K562 (cell line): ENCODE data around the gene PEX7. TPM values are rescaled to one million over a fixed set of nuclear protein-coding genes. Genes with fewer than 3 reads are reported as not detected.

Source experiments
- BHLHE40 ChIP-seq: IDR thresholded peaks from 2 replicates; pipeline ENCODE4 v1.6.1; 2011; ENCODE audit warnings: low read length, improper control_type of control experiment
- BMI1 ChIP-seq: fragments of 150-350 bp; IDR thresholded peaks from 2 replicates; pipeline ENCODE4 v1.6.1; 2014; ENCODE audit warnings: low read length
- CTBP1 ChIP-seq: fragments of 450-650 bp; IDR thresholded peaks from 2 replicates; pipeline ENCODE4 v1.6.1; 2016; ENCODE audit warnings: borderline replicate concordance
- FOSL1 ChIP-seq: fragments of 200-800 bp; sonication (Bioruptor generic); conservative IDR thresholded peaks from 2 replicates; pipeline ENCODE4 v1.6.1; 2016; ENCODE audit warnings: missing genetic modification characterization, missing compliant biosample characterization
- FOXA3 ChIP-seq, 2 experiments: fragments of 450-650 bp in 1 of 2; sonication (generic) in 1 of 2; formaldehyde crosslinking; IDR thresholded peaks in 1 of 2; conservative IDR thresholded peaks in 1 of 2; 2 replicates each; pipeline versions ENCODE4 v1.4.0 to v1.8.0; 2020 to 2022; ENCODE audit warnings: mild to moderate bottlenecking in 2 of 2, missing genetic modification reagents in 1 of 2
- HNRNPL ChIP-seq: fragments of 200-400 bp; formaldehyde crosslinking; IDR thresholded peaks from 2 replicates; pipeline ENCODE4 v1.6.1; 2017; ENCODE audit warnings: low read depth, mild to moderate bottlenecking, low read length
- HNRNPLL ChIP-seq: fragments of 200-400 bp; formaldehyde crosslinking; IDR thresholded peaks from 2 replicates; pipeline ENCODE4 v1.6.1; 2017; ENCODE audit warnings: low read length, low read depth, mild to moderate bottlenecking; ENCODE audit not compliant: poor library complexity, severe bottlenecking
- KDM2B ChIP-seq: fragments of 250-450 bp; sonication (Bioruptor Pico); IDR thresholded peaks from 2 replicates; pipeline ENCODE4 v1.8.0; 2021; ENCODE audit warnings: mild to moderate bottlenecking, moderate library complexity
- KDM5B ChIP-seq: fragments of 200-600 bp; sonication (generic); IDR thresholded peaks from 2 replicates; pipeline ENCODE4 v1.6.1; 2012; ENCODE audit warnings: low read depth, mild to moderate bottlenecking, moderate library complexity, low read length, control low read depth, inconsistent platforms; ENCODE audit not compliant: insufficient replicate concordance
- MYNN ChIP-seq, 2 experiments: sonication (generic); formaldehyde crosslinking in 1 of 2; IDR thresholded peaks; 2 replicates each; pipeline versions ENCODE4 v1.5.0 to v1.6.1; 2016 to 2020; ENCODE audit warnings: antibody characterized with exemption in 1 of 2, missing genetic modification reagents in 1 of 2
- NBN ChIP-seq: fragments of 450-650 bp; IDR thresholded peaks from 2 replicates; pipeline ENCODE4 v1.6.1; 2016; ENCODE audit warnings: low read depth, mild to moderate bottlenecking
- NCOA4 ChIP-seq: fragments of 450-650 bp; IDR thresholded peaks from 2 replicates; pipeline ENCODE4 v1.6.1; 2018; ENCODE audit warnings: mild to moderate bottlenecking; ENCODE audit not compliant: partially characterized antibody
- POLR2G ChIP-seq: fragments of 200-400 bp; formaldehyde crosslinking; IDR thresholded peaks from 2 replicates; pipeline ENCODE4 v1.6.1; 2017; ENCODE audit warnings: low read depth, mild to moderate bottlenecking, antibody characterized with exemption, low read length, moderate library complexity
- POU5F1 ChIP-seq: fragments of 150-350 bp; IDR thresholded peaks from 2 replicates; pipeline ENCODE4 v1.6.1; 2014; ENCODE audit warnings: borderline replicate concordance, low read length, low read depth, mild to moderate bottlenecking; ENCODE audit not compliant: partially characterized antibody
- RBBP5 ChIP-seq: fragments of 200-600 bp; sonication (generic); IDR thresholded peaks from 2 replicates; pipeline ENCODE4 v1.6.1; 2012; ENCODE audit warnings: borderline replicate concordance, mild to moderate bottlenecking, low read length, control low read depth, inconsistent platforms; ENCODE audit not compliant: insufficient read depth, poor library complexity, severe bottlenecking
- RBFOX2 ChIP-seq: fragments of 200-400 bp; formaldehyde crosslinking; IDR thresholded peaks from 2 replicates; pipeline ENCODE4 v1.6.1; 2017; ENCODE audit warnings: low read depth, mild to moderate bottlenecking, low read length, moderate library complexity
- SAP30 ChIP-seq: fragments of 200-600 bp; sonication (generic); IDR thresholded peaks from 2 replicates; pipeline ENCODE4 v1.6.1; 2012; ENCODE audit warnings: borderline replicate concordance, low read depth, mild to moderate bottlenecking, moderate library complexity, low read length, control low read depth, inconsistent platforms; ENCODE audit not compliant: insufficient read depth, poor library complexity, severe bottlenecking
- SETDB1 ChIP-seq: IDR thresholded peaks from one replicate; pipeline ENCODE4 v1.6.1; 2012; ENCODE audit warnings: low read length, control low read depth, inconsistent platforms
- SREBF1 ChIP-seq: fragments of 150-350 bp; IDR thresholded peaks from 2 replicates; pipeline ENCODE4 v1.6.1; 2014; ENCODE audit warnings: antibody characterized with exemption, low read depth, low read length, borderline replicate concordance
- SRSF3 ChIP-seq: fragments of 200-400 bp; formaldehyde crosslinking; IDR thresholded peaks from 2 replicates; pipeline ENCODE4 v1.6.1; 2016; ENCODE audit warnings: mild to moderate bottlenecking, low read length, moderate library complexity; ENCODE audit not compliant: insufficient read depth
- TBP ChIP-seq: optimal IDR thresholded peaks from 2 replicates; pipeline ENCODE3; 2011; ENCODE audit warnings: low read depth, low read length, improper control_type of control experiment
- TOE1 ChIP-seq, 2 experiments: fragments of 450-650 bp in 1 of 2; sonication (generic) in 1 of 2; formaldehyde crosslinking in 1 of 2; IDR thresholded peaks; 2 replicates each; pipeline versions ENCODE4 v1.7.1 to v1.8.0; 2016 to 2022; ENCODE audit warnings: borderline replicate concordance in 2 of 2, mild to moderate bottlenecking in 2 of 2, antibody characterized with exemption in 1 of 2, inconsistent platforms in 1 of 2, low read depth in 1 of 2, missing genetic modification reagents in 1 of 2, moderate library complexity in 1 of 2
- WHSC1 ChIP-seq: IDR thresholded peaks from one replicate; pipeline ENCODE4 v1.6.1; 2012; ENCODE audit warnings: low read length, control low read depth, inconsistent platforms
- ZBTB9 ChIP-seq: fragments of 450-650 bp; formaldehyde crosslinking; IDR thresholded peaks from 2 replicates; pipeline ENCODE4 v1.4.0; 2020; ENCODE audit warnings: mild to moderate bottlenecking, moderate library complexity
- ZFX ChIP-seq: sonication (generic); formaldehyde crosslinking; IDR thresholded peaks from 2 replicates; pipeline ENCODE4 v1.8.0; 2022; ENCODE audit warnings: mild to moderate bottlenecking, missing genetic modification reagents, moderate library complexity
- ZSCAN29 ChIP-seq: fragments of 450-650 bp; IDR thresholded peaks from 2 replicates; pipeline ENCODE4 v1.6.1; 2017
- polyA plus RNA-seq, 8 experiments: library from polyadenylated mRNA; depleted of rRNA in 4 of 8; stranded (reverse) in 5 of 8; unstranded in 3 of 8; fragments of >200 nt; fragmentation: Nextera tagmentation in 2 of 8; fragmentation: Illumina TruSeq in 1 of 8; extraction: Ambion mirVana in 2 of 8; extraction: Trizol in 1 of 8; gene quantifications; 2 replicates each; pipeline versions ENCODE4 v1.2.1 to v1.2.3, GENCODE V29; 2011 to 2014; ENCODE audit warnings: inconsistent platforms in 1 of 8, missing spikeins in 1 of 8
- total RNA-seq, 7 experiments: library from RNA; depleted of rRNA in 6 of 7; stranded (reverse); fragments of >200 nt in 6 of 7; fragmentation: Illumina TruSeq in 2 of 7; extraction: Trizol in 2 of 7; gene quantifications; 2 replicates each; pipeline versions ENCODE4 v1.2.1 to v1.2.3, GENCODE V29; 2011 to 2021; ENCODE audit warnings: low replicate concordance in 1 of 7

The PEX7 gene
- total and polyA plus RNA-seq, 9 of the 15 experiments (the other 6 are each of a cell fraction or from before 2014, with no cell fraction given), result 1.6 to 12.9 (median 9.1) TPM

- TF ChIP-seq NCOA4, result no peak
- peak; percentile 8; the same call in 1 of the 2 replicates for TF ChIP-seq FOSL1 (tag)
- no peak for TF ChIP-seq POU5F1
- no peak for TF ChIP-seq WHSC1
- TF ChIP-seq ZFX (CRISPR knock-in tag), result peak; percentile 68
- TF ChIP-seq SAP30, result peak; percentile 36
- peak; percentile 40 for TF ChIP-seq KDM5B
- peak; percentile 82 for TF ChIP-seq POLR2G
- peak in 1 of 2 experiments; percentile 62; a peak in 1 of 4 replicates for TF ChIP-seq FOXA3 (CRISPR knock-in tag; conservative IDR thresholded peaks at IDR 0.05 in 1 of 2, IDR thresholded peaks at IDR 0.05 in 1 of 2)
- TF ChIP-seq HNRNPL, result peak; percentile 95
- TF ChIP-seq MYNN (IDR thresholded peaks at IDR 0.05), result peak; percentile 84
- TF ChIP-seq MYNN (CRISPR knock-in tag; IDR thresholded peaks at IDR 0.05), result no peak
- TF ChIP-seq BMI1, result no peak
- TF ChIP-seq HNRNPLL, result peak; percentile 88
- no peak for TF ChIP-seq KDM2B (CRISPR knock-in tag)
- no peak for TF ChIP-seq SRSF3
- peak; percentile 68 for TF ChIP-seq RBFOX2
- TF ChIP-seq BHLHE40, result peak; percentile 5; the same call in 1 of the 2 replicates
- TF ChIP-seq RBBP5, result peak; percentile 88
- 0 out of 2 replicates have a peak, but pooled peaks have one; percentile 22 for TF ChIP-seq NBN
- TF ChIP-seq SREBF1, result no peak
- TF ChIP-seq TBP, result peak; percentile 48
- TF ChIP-seq ZBTB9 (CRISPR knock-in tag), result no peak
- no peak for TF ChIP-seq TOE1 (IDR thresholded peaks at IDR 0.05; ENCODE audit: borderline replicate concordance)
- 0 out of 2 replicates have a peak, but pooled peaks have one; percentile 4 for TF ChIP-seq TOE1 (CRISPR knock-in tag; IDR thresholded peaks at IDR 0.05; ENCODE audit: borderline replicate concordance, low read depth)
- peak; percentile 41; the same call in 1 of the 2 replicates for TF ChIP-seq ZSCAN29
- TF ChIP-seq CTBP1, result peak; percentile 47; the same call in 1 of the 2 replicates
- no peak for TF ChIP-seq SETDB1
These were observed 30.9 kb upstream of the PEX7 start (continued) for GRCh38 chr6:136791296-136792094.
